IPS DF 4.7 (cell line): ENCODE data around the gene IL18R1.

Source experiments
- DNase-seq: peaks from one replicate; pipeline ENCODE4 v3.0.0-alpha.2; 2013; ENCODE audit warnings: low spot score; ENCODE audit errors: extremely low read depth

The IL18R1 gene

GRCh38 chr2:102345329-102345920 lies 10.2 kb upstream of the IL18R1 start:
- DNase-seq, result no peak

- no peak for DNase-seq
These were observed 9.0 kb upstream of the IL18R1 start for GRCh38 chr2:102346381-102347130.

- no peak for DNase-seq
These were observed 5.3 kb upstream of the IL18R1 start for GRCh38 chr2:102350137-102350793.

- DNase-seq, result no peak
These were observed 751 bp downstream of the IL18R1 start for GRCh38 chr2:102356381-102356712.

- DNase-seq, result no peak
These were observed 1.1 kb downstream of the IL18R1 start for GRCh38 chr2:102356741-102357140.

GRCh38 chr2:102357937-102358336 lies 2.3 kb downstream of the IL18R1 start:
- no peak for DNase-seq

- DNase-seq, result no peak
These were observed 2.9 kb downstream of the IL18R1 start for GRCh38 chr2:102358496-102358895.

GRCh38 chr2:102359527-102359926 lies 3.9 kb downstream of the IL18R1 start:
- DNase-seq, result no peak

- no peak for DNase-seq
These were observed 6.1 kb downstream of the IL18R1 start for GRCh38 chr2:102361632-102362241.

- DNase-seq, result no peak
These were observed 10.2 kb downstream of the IL18R1 start for GRCh38 chr2:102365763-102366162.

- DNase-seq, result no peak
These were observed 11.0 kb downstream of the IL18R1 start for GRCh38 chr2:102366406-102367112.

GRCh38 chr2:102367331-102367971 lies 11.9 kb downstream of the IL18R1 start:
- DNase-seq, result no peak

GRCh38 chr2:102368461-102369109 lies 13.0 kb downstream of the IL18R1 start:
- no peak for DNase-seq

GRCh38 chr2:102369866-102370265 lies 14.3 kb downstream of the IL18R1 start:
- no peak for DNase-seq

GRCh38 chr2:102376052-102376591 lies 20.5 kb downstream of the IL18R1 start:
- no peak for DNase-seq

- no peak for DNase-seq
These were observed 28.1 kb downstream of the IL18R1 start for GRCh38 chr2:102383722-102384121.

- DNase-seq, result no peak
These were observed 29.9 kb downstream of the IL18R1 start for GRCh38 chr2:102385522-102385921.

- DNase-seq, result no peak
These were observed 30.4 kb downstream of the IL18R1 start for GRCh38 chr2:102386004-102386403.

GRCh38 chr2:102386867-102387541 lies 31.4 kb downstream of the IL18R1 start:
- DNase-seq, result no peak
